Heart left ventricle (tissue), 13 donors: ENCODE measurements around the gene C12orf75.

Source experiments
- POLR2A ChIP-seq, 2 donors: fragments of 450-650 bp; IDR thresholded peaks; one replicate each; pipeline ENCODE4 v1.6.1; 2017; ENCODE audit warnings: antibody characterized with exemption in 2 of 2, mild to moderate bottlenecking in 2 of 2, moderate library complexity in 2 of 2
- TF ChIP-seq, protein P1 (sequence below), 12 donors: fragments of 200-600 bp; sonication (generic) in 4 of 12; IDR thresholded peaks; one replicate each; pipeline versions ENCODE4 v1.5.0 to v1.8.0; 2018 to 2022; ENCODE audit warnings: antibody characterized with exemption in 12 of 12, mild to moderate bottlenecking in 5 of 12
- donor health status: ischemic (EF 13 %, LVEDD 7.1; RV severe dilation, severe dysfunction).
- donor health status: DM: no; HTN: yes; CAD: no.
- donor health status: DM: no; HTN: no; CAD: no.
- donor health status: ischemic (EF 25% LVEDD 6.9; RV normal size, moderate dysfunction).
- donor health status: ischemic (EF 25% LVEDD 5.7; RV mildly dilated, moderate dysfunction).
- donor health status: ischemic (EF 35%, LVEDD 5.7; RV mildly dilated, moderate dysfunction).
- donor health status: nonischemic (EF 11% LVEDD 7.7; RV severe dilation, severe dysfunction).
- donor health status: DM: yes; HTN: yes; CAD: no.
- donor health status: PGD.
- donor health status: ischemic (EF 29% LVEDD 5.4; RV normal size, mild dysfunction).
- donor health status: nonischemic (EF 23%, LVEDD 6.1; RV moderate dilation, normal function).

DNA sequence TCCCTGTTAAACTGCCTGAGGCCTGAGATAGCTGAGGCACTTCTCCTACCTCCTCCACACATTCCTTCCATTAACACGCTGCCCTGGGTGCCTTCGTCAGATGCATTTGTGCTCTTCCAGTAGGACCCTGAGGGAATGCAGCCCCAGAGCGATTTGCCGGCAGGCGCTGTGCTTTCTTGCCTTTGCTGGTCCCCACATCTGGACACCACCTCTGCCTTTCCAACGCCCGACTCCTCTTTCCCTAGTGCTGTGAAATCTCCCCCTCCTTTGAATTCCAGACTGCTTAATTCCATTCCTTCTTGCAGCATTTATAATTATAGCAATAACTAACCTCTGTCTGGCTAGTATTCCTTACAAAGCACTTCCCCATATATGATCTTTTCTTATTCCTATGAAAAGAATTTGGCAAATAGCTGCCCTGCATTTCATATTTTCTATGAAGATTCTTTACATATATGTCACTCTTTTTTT is 88.4 kb downstream of the C12orf75 start:
- TF ChIP-seq, protein P1, sequence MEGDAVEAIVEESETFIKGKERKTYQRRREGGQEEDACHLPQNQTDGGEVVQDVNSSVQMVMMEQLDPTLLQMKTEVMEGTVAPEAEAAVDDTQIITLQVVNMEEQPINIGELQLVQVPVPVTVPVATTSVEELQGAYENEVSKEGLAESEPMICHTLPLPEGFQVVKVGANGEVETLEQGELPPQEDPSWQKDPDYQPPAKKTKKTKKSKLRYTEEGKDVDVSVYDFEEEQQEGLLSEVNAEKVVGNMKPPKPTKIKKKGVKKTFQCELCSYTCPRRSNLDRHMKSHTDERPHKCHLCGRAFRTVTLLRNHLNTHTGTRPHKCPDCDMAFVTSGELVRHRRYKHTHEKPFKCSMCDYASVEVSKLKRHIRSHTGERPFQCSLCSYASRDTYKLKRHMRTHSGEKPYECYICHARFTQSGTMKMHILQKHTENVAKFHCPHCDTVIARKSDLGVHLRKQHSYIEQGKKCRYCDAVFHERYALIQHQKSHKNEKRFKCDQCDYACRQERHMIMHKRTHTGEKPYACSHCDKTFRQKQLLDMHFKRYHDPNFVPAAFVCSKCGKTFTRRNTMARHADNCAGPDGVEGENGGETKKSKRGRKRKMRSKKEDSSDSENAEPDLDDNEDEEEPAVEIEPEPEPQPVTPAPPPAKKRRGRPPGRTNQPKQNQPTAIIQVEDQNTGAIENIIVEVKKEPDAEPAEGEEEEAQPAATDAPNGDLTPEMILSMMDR (IDR thresholded peaks at IDR 0.05): no peak
- no peak for TF ChIP-seq POLR2A (IDR thresholded peaks at IDR 0.05)
